Esophagus mucosa (tissue), 1 donor: ENCODE measurements around the gene TMBIM4. TPM values are rescaled to one million over a fixed set of nuclear protein-coding genes. Genes with fewer than 3 reads are reported as not detected.
"Not testable (repeated sequence)": the region's sequence is repeated elsewhere in the genome, so short reads cannot be mapped to it uniquely, and the experiment has no call there.

Source experiments
- ATAC-seq: fragments of 200-7000 bp; cut with Tn5 transposase; one replicate; pipeline ENCODE4 v1.9.1; 2020
- total RNA-seq: library from RNA; stranded (reverse); gene quantifications from one replicate; pipeline ENCODE4 v1.2.4, GENCODE V29; 2023
- donor health status: DM: yes; HTN: yes; CAD: no.

TMBIM4 gene
- total RNA-seq, 1 donor from 2014 or later = 55.0 TPM

DNA sequence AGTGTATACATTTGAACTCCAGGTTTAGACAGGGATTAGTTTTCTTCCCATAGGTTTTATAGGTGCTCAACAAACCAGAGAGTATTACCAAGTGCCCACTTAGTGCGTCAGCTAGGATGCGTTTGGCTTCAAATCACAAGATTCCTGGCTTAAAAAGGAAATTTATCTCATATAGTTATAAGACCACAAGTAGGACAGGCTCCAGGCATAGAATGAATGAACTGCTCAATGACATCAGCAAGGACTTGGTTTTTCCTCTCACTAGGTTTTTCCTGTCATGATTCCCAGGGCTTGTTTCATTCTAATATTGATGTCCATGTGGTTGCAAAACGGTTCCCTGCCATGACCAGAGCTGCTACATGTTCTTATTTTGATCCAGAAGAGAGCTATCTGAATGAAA is 13.2 kb upstream of the TMBIM4 start:
- ATAC-seq = no peak

GRCh38 chr12:66176105-66176900 is 6.5 kb upstream of the TMBIM4 start:
- ATAC-seq = no peak

DNA sequence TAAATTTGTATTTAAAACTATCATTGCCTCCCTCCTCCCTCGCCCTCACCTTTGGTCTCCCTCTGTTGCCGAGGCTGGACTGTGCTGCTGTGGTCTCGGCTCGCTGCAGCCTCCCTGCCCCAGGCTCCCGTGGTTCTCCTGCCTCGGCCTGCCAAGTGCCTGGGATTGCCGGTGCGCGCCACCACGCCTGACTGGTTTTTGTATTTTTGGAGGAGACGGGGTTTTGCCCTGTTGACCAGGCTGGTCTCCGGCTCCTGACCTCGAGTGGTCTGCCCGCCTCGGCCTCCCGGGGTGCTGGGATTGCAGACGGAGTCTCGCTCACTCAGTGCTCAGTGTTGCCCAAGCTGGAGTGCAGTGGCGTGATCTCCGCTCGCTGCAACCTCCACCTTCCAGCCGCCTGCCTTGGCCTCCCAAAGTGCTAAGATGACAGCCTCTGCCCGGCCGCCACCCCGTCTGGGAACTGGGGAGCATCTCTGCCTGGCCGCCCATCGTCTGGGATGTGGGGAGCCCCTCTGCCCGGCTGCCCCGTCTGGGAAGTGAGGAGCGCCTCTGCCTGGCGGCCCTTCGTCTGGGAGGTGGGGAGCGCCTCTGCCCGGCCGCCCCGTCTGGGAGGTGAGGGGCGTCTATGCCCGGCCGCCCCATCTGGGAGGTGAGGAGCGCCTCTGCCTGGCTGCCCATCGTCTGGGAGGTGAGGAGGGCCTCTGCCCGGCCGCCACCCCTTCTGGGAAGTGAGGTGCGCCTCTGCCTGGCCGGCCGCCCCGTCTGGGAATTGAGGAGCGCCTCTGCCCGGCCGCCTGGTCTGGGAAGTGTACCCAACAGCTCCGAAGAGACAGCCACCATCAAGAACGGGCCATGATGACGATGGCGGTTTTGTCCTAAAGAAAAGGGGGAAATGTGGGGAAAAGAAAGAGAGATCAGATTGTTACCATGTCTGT is 4.9 kb upstream of the TMBIM4 start:
- not testable (repeated sequence) for ATAC-seq

GRCh38 chr12:66170606-66171005 is 810 bp upstream of the TMBIM4 start:
- ATAC-seq = no peak

- ATAC-seq = no peak
Observed at GRCh38 chr12:66168410-66168809, 1.4 kb downstream of the TMBIM4 start.

- ATAC-seq = no peak
Observed at GRCh38 chr12:66166561-66166960, 3.2 kb downstream of the TMBIM4 start.

GRCh38 chr12:66165141-66165540 is 4.7 kb downstream of the TMBIM4 start:
- ATAC-seq = no peak

DNA sequence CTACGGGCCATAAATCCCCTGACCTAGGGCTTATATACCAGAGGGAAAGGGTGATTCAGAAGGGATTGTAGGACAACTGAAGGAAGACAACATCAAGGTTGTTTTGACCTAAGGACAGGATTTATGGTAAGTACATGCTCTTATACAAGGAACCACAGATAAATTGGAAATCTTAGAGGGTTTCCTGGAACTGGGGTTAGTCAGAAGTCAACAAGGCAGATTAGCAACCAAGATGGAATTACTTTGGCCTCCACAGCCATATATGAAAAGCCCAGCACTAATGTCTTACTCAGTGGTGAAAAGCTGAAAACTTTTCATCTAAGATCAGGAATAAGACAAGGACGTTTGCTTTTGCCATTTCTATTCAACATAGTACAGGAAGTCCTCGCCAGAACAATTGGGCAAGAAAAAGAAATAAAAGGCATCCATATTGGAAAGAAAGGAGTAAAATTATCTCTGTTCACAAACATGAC is 5.4 kb downstream of the TMBIM4 start:
- peak; percentile 30 for ATAC-seq

- ATAC-seq = no peak
Observed at GRCh38 chr12:66163289-66163688, 6.5 kb downstream of the TMBIM4 start.

GRCh38 chr12:66162701-66163100 is 7.1 kb downstream of the TMBIM4 start:
- ATAC-seq = no peak

DNA sequence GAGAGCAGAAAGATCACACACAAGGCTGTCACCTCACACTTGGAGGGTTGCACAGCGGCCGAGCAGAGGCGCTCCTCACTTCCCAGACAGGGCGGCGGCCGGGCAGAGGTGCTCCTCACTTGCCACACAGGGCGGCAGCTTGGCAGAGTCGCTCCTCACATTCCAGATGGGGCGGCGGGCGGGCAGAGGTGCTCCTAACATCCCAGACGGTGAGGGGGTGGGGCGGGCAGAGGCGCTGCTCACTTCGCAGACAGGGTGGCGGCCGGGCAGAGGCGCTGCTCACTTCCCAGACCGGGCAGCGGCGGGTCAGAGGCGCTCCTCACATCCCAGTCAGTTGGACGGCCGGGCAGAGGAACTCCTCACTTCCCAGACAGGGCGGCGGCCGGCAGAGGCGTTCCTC is 9.1 kb downstream of the TMBIM4 start:
- ATAC-seq = no peak

GRCh38 chr12:66159123-66159522 is 10.7 kb downstream of the TMBIM4 start:
- peak; percentile 24 for ATAC-seq

GRCh38 chr12:66156654-66157053 is 13.1 kb downstream of the TMBIM4 start:
- ATAC-seq = peak; percentile 61

- ATAC-seq = no peak
Observed at GRCh38 chr12:66154776-66155175, 15.0 kb downstream of the TMBIM4 start.

DNA sequence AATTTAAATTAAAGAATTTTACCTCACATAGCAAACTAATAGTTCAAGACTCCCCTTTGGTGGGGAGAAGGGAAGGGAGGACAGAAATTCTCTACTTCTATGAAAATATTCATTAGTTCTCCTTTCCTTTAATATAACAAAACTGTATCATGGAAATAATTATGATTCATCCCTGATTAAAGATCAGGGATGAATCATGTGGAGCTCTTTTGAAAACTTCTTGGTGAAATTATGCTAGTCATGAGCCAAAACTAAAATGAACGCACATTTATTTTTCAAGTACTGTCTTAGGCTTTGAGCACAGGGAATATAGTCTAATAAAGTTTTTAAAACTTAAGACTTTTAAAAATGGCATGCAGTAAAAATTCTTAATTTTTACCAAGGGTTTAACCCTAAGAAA is 17.1 kb downstream of the TMBIM4 start:
- no peak for ATAC-seq

GRCh38 chr12:66149702-66150398 is 19.9 kb downstream of the TMBIM4 start:
- peak; percentile 61 for ATAC-seq

DNA sequence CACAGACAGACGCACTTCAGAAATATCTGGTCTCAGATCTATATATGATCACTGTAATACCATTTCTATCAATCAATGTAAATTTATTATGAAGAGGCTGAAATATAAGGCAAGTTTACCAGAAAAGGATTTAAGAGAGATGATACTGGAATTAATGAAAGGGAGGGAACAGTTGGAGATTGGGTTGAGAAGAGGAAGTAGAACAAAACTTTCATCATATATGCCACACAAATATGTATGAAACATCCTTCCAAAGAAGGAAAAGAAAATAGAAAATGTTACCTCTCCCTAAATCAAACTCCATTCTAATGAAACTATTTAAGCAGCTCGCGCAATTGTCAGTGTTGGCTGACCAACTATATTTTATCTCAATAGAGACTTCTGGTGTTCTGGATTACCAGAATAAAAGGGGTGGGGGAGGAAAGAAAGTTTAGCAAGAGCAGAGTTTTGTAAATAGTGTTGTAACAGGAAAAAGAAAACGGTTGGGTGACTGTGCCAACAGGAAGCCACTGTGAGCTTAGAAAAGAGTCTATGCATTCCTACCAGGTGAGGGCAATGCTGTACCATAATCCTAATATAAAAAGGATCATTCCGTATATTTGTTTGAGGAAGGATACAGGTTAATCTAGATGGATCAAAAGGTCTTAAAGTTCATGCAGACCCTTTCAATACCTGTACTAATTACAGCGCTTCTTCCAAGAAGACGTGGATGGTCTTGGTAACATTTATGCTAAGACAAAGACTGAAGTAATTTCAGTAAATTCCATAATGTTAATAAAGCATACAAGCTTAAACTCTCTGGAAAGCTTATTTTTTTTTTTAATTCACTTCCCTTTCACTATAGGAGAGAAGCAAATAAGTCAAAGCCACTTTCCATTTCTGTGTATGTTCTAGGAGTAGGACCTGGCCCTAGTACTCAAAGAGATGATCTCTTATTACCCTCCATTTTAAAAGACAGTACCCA is 24.7 kb downstream of the TMBIM4 start:
- ATAC-seq = peak; percentile 90

- no peak for ATAC-seq
Observed at GRCh38 chr12:66143868-66144267, 25.9 kb downstream of the TMBIM4 start.

DNA sequence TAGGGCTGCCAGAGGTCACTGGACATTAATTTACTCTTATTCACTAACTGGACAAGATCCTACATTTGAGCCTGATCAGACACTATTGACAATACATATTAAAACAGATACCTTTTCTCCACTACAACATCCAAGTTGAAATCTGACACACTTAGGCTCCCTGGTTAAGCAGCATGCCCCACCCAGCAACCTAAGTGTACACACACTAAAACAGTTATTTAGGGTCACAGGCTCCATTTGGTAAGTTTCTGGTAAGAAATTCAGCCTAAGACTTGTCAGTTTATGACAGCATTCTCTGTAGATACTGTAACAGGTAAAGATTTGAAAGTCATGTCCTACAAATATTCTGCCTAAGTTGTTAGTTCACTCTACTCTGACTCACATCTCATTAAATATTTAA is 27.0 kb downstream of the TMBIM4 start:
- no peak for ATAC-seq

DNA sequence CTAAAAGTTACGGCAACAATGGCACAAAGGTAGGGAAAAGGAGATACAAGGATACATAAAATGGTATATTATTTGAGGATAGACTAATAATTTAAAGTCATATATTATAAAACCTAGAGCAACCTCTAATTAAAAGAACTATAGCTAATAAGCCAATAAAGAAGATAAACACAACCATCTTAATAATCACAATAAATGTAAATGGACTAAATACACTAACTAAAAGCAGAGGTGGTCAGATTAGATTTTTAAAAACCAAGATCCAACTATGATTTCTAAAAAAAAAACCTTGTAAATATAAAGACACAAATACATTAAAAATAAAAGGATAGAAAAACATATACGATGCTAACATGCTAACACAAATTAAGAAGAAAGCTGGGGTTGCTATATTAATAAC is 28.5 kb downstream of the TMBIM4 start:
- ATAC-seq = no peak

GRCh38 chr12:66140731-66141130 is 29.1 kb downstream of the TMBIM4 start:
- ATAC-seq = no peak

DNA sequence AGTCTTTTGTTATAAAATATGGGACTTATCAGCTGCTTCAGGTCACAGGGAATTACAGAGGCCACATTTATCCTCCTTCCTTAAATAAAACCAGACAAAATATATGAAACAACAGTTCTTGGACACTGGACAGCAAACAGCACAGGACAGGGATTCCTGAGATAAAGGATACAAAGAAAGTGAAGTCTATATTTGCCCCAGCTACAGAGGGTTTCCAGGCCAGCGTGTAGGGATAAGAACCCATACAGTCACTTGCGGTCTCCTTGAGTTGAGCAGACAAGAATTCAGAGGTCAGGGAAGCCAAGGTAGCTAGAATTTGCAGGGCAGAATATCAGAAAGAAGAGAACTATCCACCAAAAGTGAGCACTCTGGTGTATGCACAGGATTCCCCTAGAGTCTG is 30.5 kb downstream of the TMBIM4 start:
- ATAC-seq = no peak
